ENCODE data around the gene ERCC3.
"Not testable (repeated sequence)": the region's sequence is repeated elsewhere in the genome, so short reads cannot be mapped to it uniquely, and the experiment has no call there.

DNA sequence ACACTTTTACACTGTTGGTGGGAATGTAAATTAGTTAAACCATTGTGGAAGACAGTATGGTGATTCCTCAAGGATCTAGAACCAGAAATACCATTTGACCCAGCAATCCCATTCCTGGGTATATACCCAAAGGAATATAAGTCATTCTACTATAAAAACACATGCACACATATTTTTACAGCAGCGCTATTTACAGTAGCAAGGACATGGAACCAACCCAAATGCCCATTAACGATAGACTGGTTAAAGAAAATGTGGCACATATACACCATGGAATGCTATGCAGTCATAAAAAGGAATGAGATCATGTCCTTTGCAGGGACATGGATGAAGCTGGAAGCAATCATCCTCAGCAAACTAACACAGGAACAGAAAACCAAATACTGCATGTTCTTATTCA, 79.7 kb downstream of the ERCC3 start:
- TF ChIP-seq, protein P1, sequence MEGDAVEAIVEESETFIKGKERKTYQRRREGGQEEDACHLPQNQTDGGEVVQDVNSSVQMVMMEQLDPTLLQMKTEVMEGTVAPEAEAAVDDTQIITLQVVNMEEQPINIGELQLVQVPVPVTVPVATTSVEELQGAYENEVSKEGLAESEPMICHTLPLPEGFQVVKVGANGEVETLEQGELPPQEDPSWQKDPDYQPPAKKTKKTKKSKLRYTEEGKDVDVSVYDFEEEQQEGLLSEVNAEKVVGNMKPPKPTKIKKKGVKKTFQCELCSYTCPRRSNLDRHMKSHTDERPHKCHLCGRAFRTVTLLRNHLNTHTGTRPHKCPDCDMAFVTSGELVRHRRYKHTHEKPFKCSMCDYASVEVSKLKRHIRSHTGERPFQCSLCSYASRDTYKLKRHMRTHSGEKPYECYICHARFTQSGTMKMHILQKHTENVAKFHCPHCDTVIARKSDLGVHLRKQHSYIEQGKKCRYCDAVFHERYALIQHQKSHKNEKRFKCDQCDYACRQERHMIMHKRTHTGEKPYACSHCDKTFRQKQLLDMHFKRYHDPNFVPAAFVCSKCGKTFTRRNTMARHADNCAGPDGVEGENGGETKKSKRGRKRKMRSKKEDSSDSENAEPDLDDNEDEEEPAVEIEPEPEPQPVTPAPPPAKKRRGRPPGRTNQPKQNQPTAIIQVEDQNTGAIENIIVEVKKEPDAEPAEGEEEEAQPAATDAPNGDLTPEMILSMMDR (IDR thresholded peaks at IDR 0.05), result not testable (repeated sequence)
- not testable (repeated sequence) for TF ChIP-seq POLR2AphosphoS5 (IDR thresholded peaks at IDR 0.05)

Data from gastroesophageal sphincter (tissue), 3 donors.